ENCODE measurements around the gene SHROOM3. TPM values are rescaled to one million over a fixed set of nuclear protein-coding genes. Genes with fewer than 3 reads are reported as not detected.

The SHROOM3 gene
- total and polyA plus RNA-seq, 10 donors, result 0.37 to 23.9 (median 8.3) TPM

DNA sequence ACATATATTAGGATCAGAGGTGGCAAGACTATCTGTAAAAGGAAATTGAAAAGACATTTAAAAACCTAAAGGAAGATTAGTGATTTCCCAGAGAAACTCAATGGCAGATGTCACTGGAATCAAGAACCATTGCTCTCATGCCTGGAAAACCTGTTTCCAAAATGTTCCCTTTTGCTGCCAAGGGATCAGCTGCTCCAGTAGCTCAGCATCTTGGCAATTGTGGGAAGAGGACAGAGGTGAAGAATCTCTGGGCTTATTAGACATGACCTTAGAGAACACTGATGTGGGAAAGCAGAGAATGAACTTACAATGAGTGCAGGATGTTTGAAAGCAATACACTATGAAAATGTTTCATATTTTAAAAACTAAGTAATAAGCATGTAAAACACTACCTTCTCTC lies 98.3 kb downstream of the SHROOM3 start:
- DNase-seq, result no peak
- intact Hi-C loops (cut with DNase I; ENCODE audit: low total_unique reads), result no loop called here
- Histone ChIP-seq H3K36me3 (no peaks in the 10 kb centered on the region), H3K27ac (no peak overlapping the region), H3K4me1 (no peaks in the 10 kb centered on the region), H3K9me3 (no peaks in the 10 kb centered on the region), H3K4me3 (no peak overlapping the region), H3K27me3 (replicated peaks in 1 of 7) (peaks cover 0 to 3% (median 0%) of the 10 kb centered on the region in 7 donors)
- no peak for TF ChIP-seq POLR2A (IDR thresholded peaks at IDR 0.05)
- TF ChIP-seq POLR2AphosphoS5 (IDR thresholded peaks at IDR 0.05), result no peak
- TF ChIP-seq, protein P1, sequence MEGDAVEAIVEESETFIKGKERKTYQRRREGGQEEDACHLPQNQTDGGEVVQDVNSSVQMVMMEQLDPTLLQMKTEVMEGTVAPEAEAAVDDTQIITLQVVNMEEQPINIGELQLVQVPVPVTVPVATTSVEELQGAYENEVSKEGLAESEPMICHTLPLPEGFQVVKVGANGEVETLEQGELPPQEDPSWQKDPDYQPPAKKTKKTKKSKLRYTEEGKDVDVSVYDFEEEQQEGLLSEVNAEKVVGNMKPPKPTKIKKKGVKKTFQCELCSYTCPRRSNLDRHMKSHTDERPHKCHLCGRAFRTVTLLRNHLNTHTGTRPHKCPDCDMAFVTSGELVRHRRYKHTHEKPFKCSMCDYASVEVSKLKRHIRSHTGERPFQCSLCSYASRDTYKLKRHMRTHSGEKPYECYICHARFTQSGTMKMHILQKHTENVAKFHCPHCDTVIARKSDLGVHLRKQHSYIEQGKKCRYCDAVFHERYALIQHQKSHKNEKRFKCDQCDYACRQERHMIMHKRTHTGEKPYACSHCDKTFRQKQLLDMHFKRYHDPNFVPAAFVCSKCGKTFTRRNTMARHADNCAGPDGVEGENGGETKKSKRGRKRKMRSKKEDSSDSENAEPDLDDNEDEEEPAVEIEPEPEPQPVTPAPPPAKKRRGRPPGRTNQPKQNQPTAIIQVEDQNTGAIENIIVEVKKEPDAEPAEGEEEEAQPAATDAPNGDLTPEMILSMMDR (IDR thresholded peaks at IDR 0.05 in 8 of 11, conservative IDR thresholded peaks at IDR 0.05 in 3 of 11), result no peak

DNA sequence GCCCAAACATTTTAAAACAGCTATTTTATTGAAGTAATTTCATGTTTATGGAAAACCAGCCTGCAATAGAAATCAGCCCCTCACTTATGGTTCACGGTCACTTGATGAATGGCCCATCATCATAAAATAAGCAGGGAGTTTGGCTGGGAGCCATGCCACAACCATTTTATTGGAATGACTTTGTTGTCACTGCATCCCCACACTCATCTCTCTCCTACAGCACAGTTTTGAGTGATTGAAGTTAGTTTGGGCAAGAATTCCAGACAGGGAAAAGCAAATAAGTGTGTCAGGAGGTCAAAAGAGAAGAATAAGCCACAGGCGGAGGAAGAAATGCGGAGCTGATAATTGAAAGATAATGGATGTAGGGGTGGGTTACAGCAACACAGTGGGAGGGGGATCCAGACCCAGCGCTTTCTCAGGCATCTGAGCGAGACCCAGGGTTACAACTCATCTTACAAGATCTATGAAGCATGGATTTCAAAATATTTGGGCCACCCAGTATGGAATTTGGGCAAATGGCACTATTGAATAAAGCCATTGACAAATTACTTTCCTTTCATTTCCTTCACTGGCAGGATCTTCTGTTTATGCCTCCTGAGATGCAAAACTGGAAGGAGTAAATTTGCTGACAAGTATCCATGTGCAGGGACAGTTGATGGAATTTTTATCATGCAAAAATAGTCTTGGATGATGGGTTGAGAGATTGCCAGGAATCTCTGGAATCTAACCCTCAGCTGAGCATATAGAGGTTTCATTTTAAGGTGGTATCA lies 100.8 kb downstream of the SHROOM3 start:
- H3K36me3 ChIP-seq, result no peaks in the 10 kb centered on the region
- intact Hi-C loops (cut with DNase I; ENCODE audit: low total_unique reads), result no loop called here
- H3K4me1 ChIP-seq, result no peaks in the 10 kb centered on the region
- 73 to 86% (median 81%) methylated on average over 5 of the region's 5 CpGs for WGBS, 5 donors
- DNase-seq, result no peak
- no peak overlapping the region for H3K27ac ChIP-seq
- H3K9me3 ChIP-seq, result no peaks in the 10 kb centered on the region
- TF ChIP-seq, protein P1 (IDR thresholded peaks at IDR 0.05 in 8 of 11, conservative IDR thresholded peaks at IDR 0.05 in 3 of 11), result no peak
- TF ChIP-seq POLR2A (IDR thresholded peaks at IDR 0.05), result no peak
- TF ChIP-seq POLR2AphosphoS5 (IDR thresholded peaks at IDR 0.05), result no peak
- no peaks in the 10 kb centered on the region for H3K27me3 ChIP-seq (replicated peaks in 1 of 7)
- H3K4me3 ChIP-seq, result no peak overlapping the region

- DNase-seq, result no peak
- H3K9me3 ChIP-seq, result no peaks in the 10 kb centered on the region
- no peaks in the 10 kb centered on the region for H3K36me3 ChIP-seq
- H3K27me3 ChIP-seq (replicated peaks in 1 of 7), result no peaks in the 10 kb centered on the region
- no peak overlapping the region for H3K27ac ChIP-seq
- WGBS, 5 donors, result 77 to 85% (median 80%) methylated on average over 2 of the region's 2 CpGs
- TF ChIP-seq POLR2AphosphoS5 (IDR thresholded peaks at IDR 0.05) (no peak), POLR2A (IDR thresholded peaks at IDR 0.05) (no peak)
- TF ChIP-seq, protein P1 (IDR thresholded peaks at IDR 0.05 in 8 of 11, conservative IDR thresholded peaks at IDR 0.05 in 3 of 11), result no peak
- intact Hi-C loops (cut with DNase I; ENCODE audit: low total_unique reads), result no loop called here
- no peaks in the 10 kb centered on the region for H3K4me1 ChIP-seq
- no peak overlapping the region for H3K4me3 ChIP-seq
Measured at GRCh38 chr4:76536373-76536689, 101.3 kb downstream of the SHROOM3 start.

DNA sequence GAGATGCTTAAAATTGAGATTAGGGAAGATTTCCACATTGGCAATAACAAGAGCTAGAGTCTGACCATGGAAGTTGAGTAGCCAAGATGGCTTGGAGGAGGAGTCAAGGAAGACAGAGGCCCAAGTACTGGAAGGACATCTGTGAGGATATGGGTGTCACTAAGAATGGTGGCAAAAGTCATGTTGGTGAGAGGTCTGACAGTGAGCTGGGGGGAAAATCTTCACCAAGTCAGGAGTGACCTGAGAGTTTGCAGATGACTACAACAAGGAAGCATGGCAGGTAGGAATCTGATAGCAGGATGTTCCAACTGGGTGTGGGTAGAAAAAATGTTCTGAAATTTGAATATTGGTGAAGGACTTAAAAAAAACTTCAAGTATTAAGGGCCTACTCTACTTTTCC lies 103.3 kb downstream of the SHROOM3 start:
- no peak for DNase-seq
- intact Hi-C loops (cut with DNase I; ENCODE audit: low total_unique reads), result no loop called here
- TF ChIP-seq, protein P1 (IDR thresholded peaks at IDR 0.05 in 8 of 11, conservative IDR thresholded peaks at IDR 0.05 in 3 of 11), result no peak
- TF ChIP-seq POLR2A (IDR thresholded peaks at IDR 0.05) (no peak), POLR2AphosphoS5 (IDR thresholded peaks at IDR 0.05) (no peak)
- Histone ChIP-seq H3K4me1 (no peaks in the 10 kb centered on the region), H3K4me3 (no peak overlapping the region), H3K27me3 (replicated peaks in 1 of 7) (no peaks in the 10 kb centered on the region), H3K27ac (no peak overlapping the region), H3K36me3 (no peaks in the 10 kb centered on the region), H3K9me3 (no peaks in the 10 kb centered on the region)
